HepG2 (cell line): ENCODE measurements around the gene HEATR1. TPM values are rescaled to one million over a fixed set of nuclear protein-coding genes. Genes with fewer than 3 reads are reported as not detected.

Source experiments
- GABPA ChIP-seq, 2 experiments: IDR thresholded peaks; 2 replicates each; pipeline ENCODE4 v1.6.1; 2011 to 2016; ENCODE audit warnings: low read depth in 2 of 2, low read length in 1 of 2, missing biosample characterization in 1 of 2, missing genetic modification characterization in 1 of 2
- KAT7 ChIP-seq: IDR thresholded peaks from 2 replicates; pipeline ENCODE4 v1.6.1; 2018; ENCODE audit warnings: borderline replicate concordance, missing compliant biosample characterization
- KIAA2018 ChIP-seq: sonication (generic); formaldehyde crosslinking; IDR thresholded peaks from 2 replicates; pipeline ENCODE4 v1.5.0; 2020; ENCODE audit warnings: mild to moderate bottlenecking, missing genetic modification reagents, borderline replicate concordance
- NCOA5 ChIP-seq: sonication (generic); formaldehyde crosslinking; IDR thresholded peaks from 2 replicates; pipeline ENCODE4 v1.4.0; 2020; ENCODE audit warnings: missing genetic modification reagents
- SIN3B ChIP-seq: fragments of 150-350 bp; IDR thresholded peaks from 2 replicates; pipeline ENCODE4 v1.6.1; 2014; ENCODE audit warnings: low read length
- SRY ChIP-seq: sonication (generic); formaldehyde crosslinking; IDR thresholded peaks from 2 replicates; pipeline ENCODE4 v1.8.0; 2022; ENCODE audit warnings: mild to moderate bottlenecking, missing genetic modification reagents
- TEAD3 ChIP-seq: optimal IDR thresholded peaks from 2 replicates; pipeline ENCODE3; 2016; ENCODE audit warnings: borderline replicate concordance
- THAP11 ChIP-seq: IDR thresholded peaks from 2 replicates; pipeline ENCODE4 v1.6.1; 2016; ENCODE audit warnings: missing biosample characterization, missing genetic modification reagents
- TOE1 ChIP-seq: sonication (generic); formaldehyde crosslinking; IDR thresholded peaks from 2 replicates; pipeline ENCODE4 v1.4.0; 2020; ENCODE audit warnings: mild to moderate bottlenecking, missing genetic modification reagents
- YEATS2 ChIP-seq: sonication (generic); formaldehyde crosslinking; IDR thresholded peaks from 2 replicates; pipeline ENCODE4 v1.4.0; 2020; ENCODE audit warnings: missing genetic modification reagents, borderline replicate concordance
- ZNF142 ChIP-seq: sonication (generic); formaldehyde crosslinking; IDR thresholded peaks from 2 replicates; pipeline ENCODE4 v1.4.0; 2020; ENCODE audit warnings: missing genetic modification reagents
- ZNF672 ChIP-seq: sonication (generic); formaldehyde crosslinking; IDR thresholded peaks from 2 replicates; pipeline ENCODE4 v1.8.1; 2022; ENCODE audit warnings: missing genetic modification reagents
- polyA plus RNA-seq, 8 experiments: library from polyadenylated mRNA; depleted of rRNA in 3 of 8; stranded (reverse) in 7 of 8; unstranded in 1 of 8; fragments of >200 nt; fragmentation: Illumina TruSeq in 4 of 8; extraction: Trizol in 4 of 8; gene quantifications; 2 replicates each; pipeline versions ENCODE4 v1.2.1 to v1.2.3, GENCODE V29; 2011 to 2016; ENCODE audit warnings: low read depth in 4 of 8, missing spikeins in 1 of 8, mixed read lengths in 1 of 8; ENCODE audit not compliant: insufficient read depth in 1 of 8
- total RNA-seq, 5 experiments: library from RNA; depleted of rRNA; stranded (reverse); fragments of >200 nt; fragmentation: Illumina TruSeq; extraction: Trizol; gene quantifications; 2 replicates each; pipeline ENCODE4 v1.2.3, GENCODE V29; 2016; ENCODE audit warnings: low read depth in 1 of 5

HEATR1 gene
- total and polyA plus RNA-seq, 2 of the 13 experiments (the other 11 are each of a cell fraction or from before 2014, with no cell fraction given), result 10.2 to 45.8 TPM

GRCh38 chr1:236523704-236524141 is 80.6 kb downstream of the HEATR1 start, which contains the start of gene LGALS8 (continued):
- TF ChIP-seq KIAA2018 (CRISPR knock-in tag), result no peak
- TF ChIP-seq THAP11, result 0 out of 2 replicates have a peak, but pooled peaks have one; percentile 14
- no peak for TF ChIP-seq ZNF672 (CRISPR knock-in tag)
- TF ChIP-seq KAT7 (CRISPR knock-in tag), result no peak; the same call in 1 of the 2 replicates
- TF ChIP-seq GABPA (IDR thresholded peaks at IDR 0.05; ENCODE audit: low read depth, low read length), result no peak
- TF ChIP-seq GABPA (CRISPR knock-in tag; IDR thresholded peaks at IDR 0.05; ENCODE audit: low read depth), result 0 out of 2 replicates have a peak, but pooled peaks have one; percentile 26
- TF ChIP-seq TOE1, result no peak
- no peak for TF ChIP-seq ZNF142 (CRISPR knock-in tag)
- no peak for TF ChIP-seq TEAD3 (CRISPR knock-in tag)
- TF ChIP-seq YEATS2 (CRISPR knock-in tag), result no peak; the same call in 1 of the 2 replicates
- TF ChIP-seq SIN3B, result no peak
- TF ChIP-seq SRY (CRISPR knock-in tag), result no peak; the same call in 1 of the 2 replicates
- 0 out of 2 replicates have a peak, but pooled peaks have one; percentile 39 for TF ChIP-seq NCOA5 (CRISPR knock-in tag)
